Activated CD4-positive, alpha-beta T cell treated with anti-CD3 and anti-CD28 coated beads for 48 hours (primary cell): ENCODE measurements around the gene HMCN1.
A peak's percentile ranks its signal among the peaks of the same experiment; 100 is the strongest.
"Not testable (repeated sequence)": the region's sequence is repeated elsewhere in the genome, so short reads cannot be mapped to it uniquely, and the experiment has no call there.

Experiments
- DNase-seq: peaks from one replicate; pipeline ENCODE4 v3.0.0-alpha.2; 2020

Gene HMCN1

GRCh38 chr1:186099336-186100104 lies 365.3 kb downstream of the HMCN1 start:
- DNase-seq, result no peak

GRCh38 chr1:186102107-186102506 lies 367.9 kb downstream of the HMCN1 start:
- DNase-seq, result no peak

GRCh38 chr1:186102547-186103148 lies 368.5 kb downstream of the HMCN1 start:
- DNase-seq, result no peak

GRCh38 chr1:186104459-186104858 lies 370.3 kb downstream of the HMCN1 start:
- DNase-seq, result no peak

- no peak for DNase-seq
Observed at GRCh38 chr1:186112280-186112679, 378.1 kb downstream of the HMCN1 start.

GRCh38 chr1:186113461-186113860 lies 379.3 kb downstream of the HMCN1 start:
- DNase-seq, result no peak

GRCh38 chr1:186118724-186119123 lies 384.5 kb downstream of the HMCN1 start:
- no peak for DNase-seq

GRCh38 chr1:186122837-186123236 lies 388.6 kb downstream of the HMCN1 start:
- no peak for DNase-seq

GRCh38 chr1:186125035-186125434 lies 390.8 kb downstream of the HMCN1 start:
- no peak for DNase-seq

GRCh38 chr1:186125511-186125910 lies 391.3 kb downstream of the HMCN1 start:
- DNase-seq, result no peak

GRCh38 chr1:186129758-186130157 lies 395.6 kb downstream of the HMCN1 start:
- DNase-seq, result no peak

- no peak for DNase-seq
Observed at GRCh38 chr1:186139115-186139514, 404.9 kb downstream of the HMCN1 start.

GRCh38 chr1:186139701-186140100 lies 405.5 kb downstream of the HMCN1 start:
- no peak for DNase-seq

GRCh38 chr1:186142159-186142558 lies 408.0 kb downstream of the HMCN1 start:
- no peak for DNase-seq

- no peak for DNase-seq
Observed at GRCh38 chr1:186142916-186143315, 408.7 kb downstream of the HMCN1 start.

GRCh38 chr1:186143481-186143880 lies 409.3 kb downstream of the HMCN1 start:
- no peak for DNase-seq

GRCh38 chr1:186144505-186144904 lies 410.3 kb downstream of the HMCN1 start:
- no peak for DNase-seq

- peak; percentile 3 for DNase-seq
Observed at GRCh38 chr1:186146974-186147373, 412.8 kb downstream of the HMCN1 start.

GRCh38 chr1:186149591-186149990 lies 415.4 kb downstream of the HMCN1 start:
- no peak for DNase-seq

- no peak for DNase-seq
Observed at GRCh38 chr1:186152227-186152619, 418.0 kb downstream of the HMCN1 start.

GRCh38 chr1:186152620-186153239 lies 418.5 kb downstream of the HMCN1 start:
- DNase-seq, result no peak

- no peak for DNase-seq
Observed at GRCh38 chr1:186154651-186155050, 420.5 kb downstream of the HMCN1 start.

GRCh38 chr1:186155594-186155993 lies 421.4 kb downstream of the HMCN1 start:
- DNase-seq, result no peak

GRCh38 chr1:186162895-186163294 lies 428.7 kb downstream of the HMCN1 start:
- not testable (repeated sequence) for DNase-seq
